Activated CD8-positive, alpha-beta memory T cell treated with anti-CD3 and anti-CD28 coated beads for 48 hours (primary cell): ENCODE data around the gene HEPN1.

ENCODE experiments used
- DNase-seq, 3 experiments: peaks; one replicate each; pipeline ENCODE4 v3.0.0-alpha.2; 2020; ENCODE audit warnings: low read depth in 2 of 3, low spot score in 2 of 3

The HEPN1 gene

GRCh38 chr11:124918950-124919349 is at the start of gene HEPN1:
Gene HEPN1 (plus strand): TSS chr11:124919250.
- no peak for DNase-seq

- no peak for DNase-seq
Observed at GRCh38 chr11:124869331-124869730, 49.7 kb upstream of the HEPN1 start.

GRCh38 chr11:124869856-124870387 is 49.1 kb upstream of the HEPN1 start:
- DNase-seq = no peak

- no peak for DNase-seq
Observed at GRCh38 chr11:124870430-124870829, 48.6 kb upstream of the HEPN1 start.

GRCh38 chr11:124872280-124872679 is 46.8 kb upstream of the HEPN1 start:
- DNase-seq = no peak

GRCh38 chr11:124872741-124873140 is 46.3 kb upstream of the HEPN1 start:
- no peak for DNase-seq

- no peak for DNase-seq
Observed at GRCh38 chr11:124873951-124874350, 45.1 kb upstream of the HEPN1 start.

- DNase-seq = no peak
Observed at GRCh38 chr11:124874571-124875255, 44.3 kb upstream of the HEPN1 start.

GRCh38 chr11:124875401-124875800 is 43.6 kb upstream of the HEPN1 start:
- no peak for DNase-seq

- peak; percentile 60 to 67 (median 64) for DNase-seq
Observed at GRCh38 chr11:124875943-124876817, 42.9 kb upstream of the HEPN1 start.

- DNase-seq = no peak
Observed at GRCh38 chr11:124876818-124877630, 42.0 kb upstream of the HEPN1 start.

- no peak for DNase-seq
Observed at GRCh38 chr11:124877631-124877909, 41.5 kb upstream of the HEPN1 start.

- DNase-seq = no peak
Observed at GRCh38 chr11:124877910-124878758, 40.9 kb upstream of the HEPN1 start.

GRCh38 chr11:124878759-124879492 is 40.1 kb upstream of the HEPN1 start:
- DNase-seq = no peak

- DNase-seq = no peak
Observed at GRCh38 chr11:124879493-124880289, 39.4 kb upstream of the HEPN1 start.

- DNase-seq = no peak
Observed at GRCh38 chr11:124880290-124880611, 38.8 kb upstream of the HEPN1 start.

- no peak for DNase-seq
Observed at GRCh38 chr11:124880958-124881357, 38.1 kb upstream of the HEPN1 start.

- no peak for DNase-seq
Observed at GRCh38 chr11:124882339-124883071, 36.5 kb upstream of the HEPN1 start.

- no peak for DNase-seq
Observed at GRCh38 chr11:124884340-124884739, 34.7 kb upstream of the HEPN1 start.
